ENCODE results near the gene PDGFRB.

Gene PDGFRB

DNA sequence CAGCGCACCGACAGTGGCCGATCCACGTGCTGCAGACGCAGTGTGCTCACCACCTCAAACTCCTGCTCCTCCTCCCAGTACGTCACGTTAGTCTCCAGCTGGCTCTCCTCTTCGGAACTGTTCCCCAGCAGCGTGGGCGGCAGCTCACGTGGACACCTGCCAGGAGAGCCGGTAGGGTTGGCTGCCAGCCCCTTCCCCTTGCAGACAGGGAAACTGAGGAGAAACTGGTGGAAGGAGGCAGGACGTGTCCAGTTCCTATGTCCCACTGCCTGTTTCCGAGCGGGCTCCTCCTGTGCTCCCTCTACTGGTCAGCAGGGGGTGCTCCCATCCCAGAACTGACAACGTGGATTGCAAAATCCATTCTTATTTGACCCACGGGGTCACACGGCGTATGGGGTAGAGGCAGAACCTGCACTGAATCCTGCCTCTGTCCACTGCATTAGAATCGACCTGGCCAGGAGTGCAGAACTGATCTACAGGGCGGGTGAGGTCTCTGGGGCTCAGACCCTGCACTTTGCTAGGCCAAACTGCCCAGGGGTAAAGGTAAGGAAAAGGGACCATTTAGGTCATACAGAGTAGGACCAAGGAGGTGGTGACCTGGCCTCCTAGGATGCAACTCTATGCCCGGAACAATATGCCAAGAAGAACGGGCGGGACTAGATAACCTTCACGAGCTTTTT lies 25.7 kb downstream of the PDGFRB start:
- Histone ChIP-seq H3K4me3 (ENCODE audit: low read depth, low read length) (no peak overlapping the region), H2AFZ (ENCODE audit: low read length, unreplicated experiment) (no peak overlapping the region), H3K27ac (ENCODE audit: low read depth, low read length) (no peak overlapping the region), H3K27me3 (ENCODE audit: insufficient read depth, low read length) (no peaks in the 10 kb centered on the region), H3K4me1 (ENCODE audit: control insufficient read depth, insufficient read depth, low read length, unreplicated experiment) (peaks cover 20% of the 10 kb centered on the region), H3K79me2 (ENCODE audit: control insufficient read depth, insufficient read depth, low read length, unreplicated experiment) (no peaks in the 10 kb centered on the region), H3K36me3 (ENCODE audit: insufficient read depth, low read length) (peaks cover 13% of the 10 kb centered on the region; the same call in 1 of the 2 replicates)

DNA sequence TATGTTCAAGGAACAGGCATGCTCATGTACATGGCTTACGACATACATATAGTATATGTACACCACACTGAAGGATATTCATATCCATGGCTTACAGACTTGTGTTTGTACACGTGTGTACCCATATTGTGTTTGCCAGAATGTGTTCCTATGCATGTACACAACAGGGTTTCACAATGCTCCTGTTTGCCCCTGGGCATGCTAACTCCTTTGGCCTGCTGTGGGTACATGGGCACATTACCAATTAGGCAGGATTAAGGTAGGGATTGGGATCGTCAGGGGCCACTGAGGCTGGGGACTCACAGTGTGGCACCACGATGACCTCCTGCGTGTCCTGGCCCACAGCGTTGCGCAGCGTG lies 26.2 kb downstream of the PDGFRB start:
- Histone ChIP-seq H3K4me1 (ENCODE audit: control insufficient read depth, insufficient read depth, low read length, unreplicated experiment) (peaks cover 20% of the 10 kb centered on the region), H2AFZ (ENCODE audit: low read length, unreplicated experiment) (no peak overlapping the region), H3K79me2 (ENCODE audit: control insufficient read depth, insufficient read depth, low read length, unreplicated experiment) (no peaks in the 10 kb centered on the region), H3K4me3 (ENCODE audit: low read depth, low read length) (no peak overlapping the region), H3K27ac (ENCODE audit: low read depth, low read length) (no peak overlapping the region), H3K36me3 (ENCODE audit: insufficient read depth, low read length) (peaks cover 13% of the 10 kb centered on the region; the same call in 1 of the 2 replicates), H3K27me3 (ENCODE audit: insufficient read depth, low read length) (no peaks in the 10 kb centered on the region)

DNA sequence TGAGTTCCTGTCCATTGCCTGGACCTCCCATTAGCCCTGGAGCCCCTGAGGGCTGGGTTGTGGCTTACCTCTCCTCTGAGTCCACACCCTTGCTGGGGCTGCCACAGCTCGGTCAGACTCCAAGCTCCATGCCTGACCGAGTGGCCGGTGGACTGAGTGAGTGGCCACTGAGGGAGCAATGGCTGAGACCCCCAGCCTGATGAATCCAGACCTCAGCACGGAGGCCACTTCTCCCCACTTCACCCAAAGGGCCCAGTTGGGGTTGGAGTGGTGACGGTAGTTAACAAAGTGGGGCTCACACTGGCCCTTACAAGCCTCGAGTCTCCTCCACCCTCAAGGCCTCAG lies 28.8 kb downstream of the PDGFRB start:
- H3K4me3 ChIP-seq (ENCODE audit: low read depth, low read length): no peak overlapping the region
- peaks cover 13% of the 10 kb centered on the region for H3K4me1 ChIP-seq (ENCODE audit: control insufficient read depth, insufficient read depth, low read length, unreplicated experiment)
- no peaks in the 10 kb centered on the region for H3K27me3 ChIP-seq (ENCODE audit: insufficient read depth, low read length)
- no peaks in the 10 kb centered on the region for H3K79me2 ChIP-seq (ENCODE audit: control insufficient read depth, insufficient read depth, low read length, unreplicated experiment)
- peaks cover 24% of the 10 kb centered on the region; the same call in 1 of the 2 replicates for H3K36me3 ChIP-seq (ENCODE audit: insufficient read depth, low read length)
- H2AFZ ChIP-seq (ENCODE audit: low read length, unreplicated experiment): no peak overlapping the region
- no peak overlapping the region for H3K27ac ChIP-seq (ENCODE audit: low read depth, low read length)

DNA sequence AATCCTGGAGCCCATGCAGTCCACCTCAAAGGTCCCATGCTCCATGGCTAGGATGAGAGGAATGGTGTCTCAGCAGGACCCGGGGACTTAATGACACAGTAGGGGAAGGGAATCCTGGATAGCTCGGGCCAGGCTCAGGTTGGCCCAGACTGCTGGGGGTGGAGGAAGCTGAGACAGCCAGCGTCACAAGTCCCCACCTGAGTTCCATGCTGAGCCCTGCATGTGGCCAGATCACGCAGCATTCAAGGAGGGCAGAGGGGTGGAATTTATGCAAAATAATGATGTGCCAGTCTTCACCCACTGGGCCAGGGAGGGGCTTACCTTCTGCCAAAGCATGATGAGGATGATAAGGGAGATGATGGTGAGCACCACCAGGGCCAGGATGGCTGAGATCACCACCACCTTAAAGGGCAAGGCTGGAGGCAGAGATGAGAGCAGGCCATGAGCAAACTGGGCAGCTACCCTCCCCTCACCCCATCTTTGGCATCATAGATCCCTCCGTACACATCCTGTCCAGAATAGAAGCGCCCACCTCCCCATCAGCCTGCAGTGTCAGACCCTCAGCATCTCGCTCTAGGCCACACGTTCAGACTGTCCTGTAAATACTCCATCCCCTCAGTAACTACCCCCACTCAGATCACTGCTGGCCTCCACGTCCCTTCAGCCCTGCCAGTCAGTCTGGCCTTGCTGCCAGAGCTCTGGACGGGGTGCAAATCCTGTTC lies 29.3 kb downstream of the PDGFRB start:
- H3K27me3 ChIP-seq (ENCODE audit: insufficient read depth, low read length): no peaks in the 10 kb centered on the region
- peaks cover 24% of the 10 kb centered on the region; the same call in 1 of the 2 replicates for H3K36me3 ChIP-seq (ENCODE audit: insufficient read depth, low read length)
- no peak overlapping the region for H3K4me3 ChIP-seq (ENCODE audit: low read depth, low read length)
- peaks cover 8% of the 10 kb centered on the region for H3K4me1 ChIP-seq (ENCODE audit: control insufficient read depth, insufficient read depth, low read length, unreplicated experiment)
- H3K79me2 ChIP-seq (ENCODE audit: control insufficient read depth, insufficient read depth, low read length, unreplicated experiment): no peaks in the 10 kb centered on the region
- no peak overlapping the region for H3K27ac ChIP-seq (ENCODE audit: low read depth, low read length)
- H2AFZ ChIP-seq (ENCODE audit: low read length, unreplicated experiment): no peak overlapping the region

DNA sequence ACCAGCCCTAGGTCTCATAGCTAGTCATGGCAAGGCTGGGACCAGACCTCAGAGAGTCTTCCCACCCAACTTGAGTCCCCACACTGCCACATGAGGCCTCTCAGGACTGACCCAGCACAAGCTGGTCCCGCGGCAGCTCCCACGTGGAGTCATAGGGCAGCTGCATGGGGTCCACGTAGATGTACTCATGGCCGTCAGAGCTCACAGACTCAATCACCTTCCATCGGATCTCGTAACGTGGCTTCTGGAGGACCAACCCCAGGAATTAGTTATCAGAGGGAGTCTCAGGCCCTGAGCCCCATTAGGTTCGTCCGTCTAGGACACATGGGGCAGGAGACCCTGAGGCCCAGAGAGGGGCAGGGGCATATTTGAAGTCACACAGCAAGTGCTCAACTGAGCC lies 30.3 kb downstream of the PDGFRB start:
- H3K36me3 ChIP-seq (ENCODE audit: insufficient read depth, low read length): peaks cover 24% of the 10 kb centered on the region; the same call in 1 of the 2 replicates
- no peak overlapping the region for H3K27ac ChIP-seq (ENCODE audit: low read depth, low read length)
- peaks cover 6% of the 10 kb centered on the region for H3K4me1 ChIP-seq (ENCODE audit: control insufficient read depth, insufficient read depth, low read length, unreplicated experiment)
- H3K27me3 ChIP-seq (ENCODE audit: insufficient read depth, low read length): no peaks in the 10 kb centered on the region
- no peak overlapping the region for H2AFZ ChIP-seq (ENCODE audit: low read length, unreplicated experiment)
- H3K4me3 ChIP-seq (ENCODE audit: low read depth, low read length): no peak overlapping the region
- H3K79me2 ChIP-seq (ENCODE audit: control insufficient read depth, insufficient read depth, low read length, unreplicated experiment): no peaks in the 10 kb centered on the region

DNA sequence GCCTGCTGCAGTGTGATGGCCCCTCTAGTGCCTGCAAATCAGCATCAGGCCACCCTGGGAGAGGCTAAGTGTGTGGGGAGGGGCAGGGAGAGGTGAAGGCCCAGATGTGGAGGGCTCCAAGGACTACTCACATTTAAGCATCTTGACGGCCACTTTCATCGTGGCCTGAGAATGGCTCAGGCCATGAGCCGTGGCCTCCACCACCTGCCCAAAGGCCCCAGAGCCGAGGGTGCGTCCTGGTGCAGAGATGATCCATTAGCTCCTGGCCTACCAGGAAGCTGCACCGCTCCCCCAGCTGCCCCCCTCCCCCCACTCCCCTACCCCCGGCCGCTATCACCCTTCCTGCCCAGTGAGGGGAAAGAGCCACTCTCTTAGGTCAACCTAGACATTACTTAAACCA lies 31.0 kb downstream of the PDGFRB start:
- no peaks in the 10 kb centered on the region for H3K4me1 ChIP-seq (ENCODE audit: control insufficient read depth, insufficient read depth, low read length, unreplicated experiment)
- peaks cover 24% of the 10 kb centered on the region; the same call in 1 of the 2 replicates for H3K36me3 ChIP-seq (ENCODE audit: insufficient read depth, low read length)
- no peak overlapping the region for H3K27ac ChIP-seq (ENCODE audit: low read depth, low read length)
- H3K79me2 ChIP-seq (ENCODE audit: control insufficient read depth, insufficient read depth, low read length, unreplicated experiment): no peaks in the 10 kb centered on the region
- H2AFZ ChIP-seq (ENCODE audit: low read length, unreplicated experiment): no peak overlapping the region
- no peak overlapping the region for H3K4me3 ChIP-seq (ENCODE audit: low read depth, low read length)
- H3K27me3 ChIP-seq (ENCODE audit: insufficient read depth, low read length): no peaks in the 10 kb centered on the region

DNA sequence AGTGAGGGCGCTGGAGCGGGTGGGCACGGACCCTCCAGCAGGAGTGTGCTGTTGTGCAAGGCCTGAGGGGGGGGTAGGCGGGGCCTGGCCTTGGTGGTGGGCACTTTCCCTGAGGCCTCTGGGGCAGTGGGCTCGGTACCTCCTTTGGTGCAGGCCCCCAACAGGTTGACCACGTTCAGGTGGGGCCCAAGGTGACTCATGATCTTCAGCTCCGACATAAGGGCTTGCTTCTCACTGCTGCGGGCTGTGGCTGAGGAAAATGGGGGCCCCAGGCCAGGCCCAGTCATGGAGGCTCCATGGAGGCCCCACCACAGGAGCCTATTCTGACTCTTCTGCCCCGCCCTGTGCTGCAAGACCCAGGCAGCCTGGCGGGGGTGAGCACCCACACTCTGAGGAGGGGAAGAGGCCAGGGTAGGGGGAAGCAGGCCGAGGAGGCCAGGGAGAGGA lies 31.5 kb downstream of the PDGFRB start:
- no peak overlapping the region for H3K27ac ChIP-seq (ENCODE audit: low read depth, low read length)
- H3K27me3 ChIP-seq (ENCODE audit: insufficient read depth, low read length): no peaks in the 10 kb centered on the region
- H3K4me1 ChIP-seq (ENCODE audit: control insufficient read depth, insufficient read depth, low read length, unreplicated experiment): no peaks in the 10 kb centered on the region
- H3K36me3 ChIP-seq (ENCODE audit: insufficient read depth, low read length): peaks cover 19% of the 10 kb centered on the region; the same call in 1 of the 2 replicates
- H2AFZ ChIP-seq (ENCODE audit: low read length, unreplicated experiment): no peak overlapping the region
- H3K4me3 ChIP-seq (ENCODE audit: low read depth, low read length): no peak overlapping the region
- H3K79me2 ChIP-seq (ENCODE audit: control insufficient read depth, insufficient read depth, low read length, unreplicated experiment): no peaks in the 10 kb centered on the region

DNA sequence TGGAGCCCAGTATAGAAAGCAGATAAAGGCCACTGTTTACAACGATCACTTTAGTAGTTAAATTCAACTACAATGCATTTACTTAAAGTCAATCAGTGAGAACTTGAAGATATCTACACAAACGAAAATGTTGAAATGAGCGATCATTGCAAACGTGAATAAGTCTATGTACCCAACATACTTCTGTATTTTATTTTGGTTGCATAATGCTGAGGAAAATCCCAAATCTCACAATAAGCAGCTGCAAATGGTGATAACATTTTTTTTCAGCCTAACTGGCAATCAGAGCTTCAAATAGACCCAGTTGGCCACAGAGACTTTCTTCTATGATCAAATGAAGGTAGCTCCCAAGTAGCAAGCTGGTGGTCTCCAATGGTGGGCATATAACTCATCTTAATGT lies 32.1 kb downstream of the PDGFRB start:
- Histone ChIP-seq H3K27me3 (ENCODE audit: insufficient read depth, low read length) (no peaks in the 10 kb centered on the region), H3K79me2 (ENCODE audit: control insufficient read depth, insufficient read depth, low read length, unreplicated experiment) (no peaks in the 10 kb centered on the region), H3K36me3 (ENCODE audit: insufficient read depth, low read length) (peaks cover 13% of the 10 kb centered on the region; the same call in 1 of the 2 replicates), H2AFZ (ENCODE audit: low read length, unreplicated experiment) (no peak overlapping the region), H3K27ac (ENCODE audit: low read depth, low read length) (no peak overlapping the region), H3K4me1 (ENCODE audit: control insufficient read depth, insufficient read depth, low read length, unreplicated experiment) (no peaks in the 10 kb centered on the region), H3K4me3 (ENCODE audit: low read depth, low read length) (no peak overlapping the region)

DNA sequence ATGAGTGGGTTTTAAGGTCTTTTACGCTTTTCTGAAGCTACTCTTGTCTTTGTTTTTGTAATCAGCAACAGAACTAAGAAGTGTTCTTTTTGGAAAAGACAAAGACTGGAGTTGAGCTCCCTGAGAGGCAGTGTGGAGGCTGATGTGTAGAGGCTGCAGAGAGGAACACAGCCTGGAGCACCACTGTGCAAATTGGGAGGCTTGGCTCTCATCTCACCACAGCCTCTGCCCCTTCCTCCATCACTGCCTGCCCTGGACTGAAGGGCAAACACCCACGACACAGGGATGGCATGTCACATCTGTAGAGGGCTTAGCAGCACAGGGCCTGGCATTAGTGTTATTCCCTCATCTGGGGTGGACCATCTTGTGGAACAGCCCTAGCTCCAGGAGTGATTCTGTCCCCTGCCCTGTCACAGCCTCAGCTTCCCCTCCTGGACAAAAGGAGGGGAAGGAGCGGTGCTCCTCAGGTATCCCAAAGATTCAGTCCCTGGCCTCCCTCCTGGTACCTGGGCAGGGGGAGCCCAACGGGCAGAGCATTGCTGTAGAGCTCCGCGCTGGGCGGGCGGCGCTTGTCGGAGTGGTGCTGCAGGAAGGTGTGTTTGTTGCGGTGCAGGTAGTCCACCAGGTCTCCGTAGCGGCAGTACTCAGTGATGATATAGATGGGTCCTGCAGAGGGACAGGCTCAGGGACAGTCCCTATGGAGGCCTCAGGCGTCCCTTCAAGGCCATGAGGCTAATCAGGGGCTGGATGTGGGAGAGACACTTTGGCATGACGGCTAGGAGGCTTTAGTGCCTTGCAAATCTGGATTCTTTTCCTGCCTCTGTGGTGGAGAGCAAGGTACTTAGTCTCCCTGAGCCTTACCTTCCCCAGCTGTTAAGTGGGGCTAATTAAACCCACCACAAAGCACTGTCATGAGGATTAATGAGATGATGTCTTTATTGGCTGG lies 32.8 kb downstream of the PDGFRB start:
- Histone ChIP-seq H3K4me3 (ENCODE audit: low read depth, low read length) (no peak overlapping the region), H3K27me3 (ENCODE audit: insufficient read depth, low read length) (no peaks in the 10 kb centered on the region), H3K79me2 (ENCODE audit: control insufficient read depth, insufficient read depth, low read length, unreplicated experiment) (no peaks in the 10 kb centered on the region), H3K36me3 (ENCODE audit: insufficient read depth, low read length) (peaks cover 11% of the 10 kb centered on the region; the same call in 1 of the 2 replicates), H3K27ac (ENCODE audit: low read depth, low read length) (no peak overlapping the region), H2AFZ (ENCODE audit: low read length, unreplicated experiment) (no peak overlapping the region), H3K4me1 (ENCODE audit: control insufficient read depth, insufficient read depth, low read length, unreplicated experiment) (no peaks in the 10 kb centered on the region)

DNA sequence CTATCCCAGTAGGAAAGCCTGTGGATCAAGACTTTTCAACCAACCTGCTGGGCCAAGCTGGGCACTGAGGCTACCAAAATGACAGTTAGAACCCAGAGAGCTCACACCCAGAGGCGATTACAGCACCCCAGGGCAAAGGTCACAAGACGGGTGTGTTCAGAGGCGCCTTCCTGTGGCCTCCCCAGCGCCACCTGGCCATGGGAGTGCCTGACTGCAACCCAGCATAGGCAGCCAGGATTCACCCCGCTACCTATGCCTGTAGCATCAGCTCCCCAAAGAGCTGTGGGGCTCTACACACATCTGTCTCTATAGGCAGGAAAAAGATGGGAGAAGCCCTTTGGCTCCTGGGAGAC lies 33.5 kb downstream of the PDGFRB start:
- Histone ChIP-seq H3K79me2 (ENCODE audit: control insufficient read depth, insufficient read depth, low read length, unreplicated experiment) (no peaks in the 10 kb centered on the region), H3K4me3 (ENCODE audit: low read depth, low read length) (no peak overlapping the region), H3K4me1 (ENCODE audit: control insufficient read depth, insufficient read depth, low read length, unreplicated experiment) (no peaks in the 10 kb centered on the region), H3K27ac (ENCODE audit: low read depth, low read length) (no peak overlapping the region), H2AFZ (ENCODE audit: low read length, unreplicated experiment) (no peak overlapping the region), H3K36me3 (ENCODE audit: insufficient read depth, low read length) (peaks cover 11% of the 10 kb centered on the region; the same call in 1 of the 2 replicates), H3K27me3 (ENCODE audit: insufficient read depth, low read length) (no peaks in the 10 kb centered on the region)

Data from ACC112 (cell line).